ENCODE measurements around the gene KPNA6.

KPNA6 gene

DNA sequence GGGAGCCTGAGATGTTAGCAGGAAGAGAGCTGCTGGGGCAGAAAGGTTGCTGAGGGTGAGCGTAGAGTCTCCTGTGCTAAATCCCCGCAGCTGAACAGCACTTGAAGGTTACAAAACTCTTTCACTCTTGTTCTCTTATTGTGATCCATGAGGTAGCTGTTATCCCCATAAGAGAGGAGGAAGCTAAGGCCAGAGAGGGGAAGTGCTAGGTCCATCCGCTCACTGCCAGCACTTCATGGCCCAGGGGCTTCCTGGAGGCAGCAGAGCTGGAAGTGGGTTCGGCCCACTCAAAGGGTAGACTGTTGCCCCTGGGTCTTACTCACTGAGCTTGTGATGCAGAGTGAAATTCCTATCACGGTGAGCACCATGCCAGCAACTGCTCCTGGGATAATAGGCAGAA, 108.7 kb downstream of the KPNA6 start:
- no peak for DNase-seq (ENCODE audit: low read depth in 2 of 2)

DNA sequence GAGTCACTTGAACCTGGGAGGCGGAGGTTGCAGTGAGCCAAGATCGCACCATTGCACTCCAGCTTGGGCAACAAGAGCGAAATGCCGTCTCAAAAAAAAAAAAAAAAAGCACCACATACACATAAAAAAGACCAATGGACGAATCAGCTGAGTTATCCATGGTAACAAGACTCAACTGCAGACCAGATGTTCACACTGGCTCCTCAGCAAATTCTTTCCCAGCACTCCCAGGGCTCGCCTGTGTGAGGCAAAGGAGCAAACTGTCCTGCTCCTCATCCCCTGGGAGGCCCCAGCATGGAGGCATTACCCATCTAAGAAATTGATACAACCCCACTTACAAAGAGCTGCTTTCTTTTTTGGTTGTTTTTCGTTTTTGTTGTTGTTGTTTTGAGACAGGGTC, 111.2 kb downstream of the KPNA6 start:
- DNase-seq (ENCODE audit: low read depth in 2 of 2): no peak

DNA sequence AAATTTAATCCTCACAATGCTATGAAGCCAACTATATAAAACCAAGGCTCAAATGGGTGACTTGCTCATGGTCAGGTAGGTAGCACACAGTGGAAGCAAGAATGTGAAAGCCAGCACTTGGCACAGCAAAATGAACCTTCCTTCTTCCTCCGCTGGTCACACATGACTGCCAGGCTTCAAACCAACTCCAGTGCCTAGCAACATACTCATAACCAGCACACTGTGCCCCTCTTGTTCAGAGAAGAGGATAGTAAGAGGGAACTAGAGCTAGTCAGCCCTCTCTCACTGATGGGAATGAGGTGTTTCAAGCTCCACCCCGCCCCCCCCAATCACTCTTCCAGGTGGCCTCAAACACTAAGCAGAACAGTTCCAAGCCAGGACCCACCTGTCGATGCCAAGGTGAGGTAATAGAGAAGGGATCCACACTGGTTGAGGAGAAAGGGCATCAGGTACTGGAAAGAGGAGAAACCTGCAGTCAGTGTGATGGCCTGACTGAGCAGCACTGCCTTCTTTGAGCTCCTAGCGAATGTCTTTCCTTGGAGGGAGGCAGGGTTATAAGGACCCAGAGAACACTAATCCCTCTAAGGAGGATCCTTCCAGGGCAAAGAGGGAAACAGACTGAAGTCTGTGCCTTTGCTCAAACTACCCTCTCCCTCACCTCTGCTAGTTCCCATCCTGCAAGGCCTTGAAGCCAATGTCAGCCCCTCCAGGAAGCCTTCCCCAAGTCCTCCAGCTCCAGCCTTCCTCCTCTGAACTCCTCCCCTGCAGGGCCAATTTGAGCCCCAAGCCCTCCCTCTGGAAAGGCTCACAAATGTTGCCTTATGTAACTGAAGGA, 113.1 kb downstream of the KPNA6 start:
- DNase-seq (ENCODE audit: low read depth in 2 of 2): no peak

DNA sequence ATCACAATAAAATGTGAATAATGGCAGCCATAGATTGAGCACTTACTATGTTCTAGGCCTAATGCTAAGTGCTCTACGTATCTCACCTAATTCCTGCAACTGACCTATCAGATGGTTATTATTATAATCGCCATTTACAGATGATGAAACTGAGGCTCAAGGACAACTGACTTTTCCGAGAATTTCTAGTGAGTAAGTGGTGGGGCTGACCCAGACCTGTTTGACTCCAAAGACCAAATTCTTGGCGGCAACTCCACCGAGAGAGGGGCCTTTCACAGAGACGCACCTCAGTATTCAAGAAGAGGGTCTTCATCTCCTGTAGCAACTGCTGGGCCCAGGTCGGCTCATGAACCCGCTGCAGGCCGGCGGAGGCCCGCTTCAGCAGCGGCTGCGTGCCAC, 113.7 kb downstream of the KPNA6 start:
- DNase-seq (ENCODE audit: low read depth in 2 of 2): no peak

DNA sequence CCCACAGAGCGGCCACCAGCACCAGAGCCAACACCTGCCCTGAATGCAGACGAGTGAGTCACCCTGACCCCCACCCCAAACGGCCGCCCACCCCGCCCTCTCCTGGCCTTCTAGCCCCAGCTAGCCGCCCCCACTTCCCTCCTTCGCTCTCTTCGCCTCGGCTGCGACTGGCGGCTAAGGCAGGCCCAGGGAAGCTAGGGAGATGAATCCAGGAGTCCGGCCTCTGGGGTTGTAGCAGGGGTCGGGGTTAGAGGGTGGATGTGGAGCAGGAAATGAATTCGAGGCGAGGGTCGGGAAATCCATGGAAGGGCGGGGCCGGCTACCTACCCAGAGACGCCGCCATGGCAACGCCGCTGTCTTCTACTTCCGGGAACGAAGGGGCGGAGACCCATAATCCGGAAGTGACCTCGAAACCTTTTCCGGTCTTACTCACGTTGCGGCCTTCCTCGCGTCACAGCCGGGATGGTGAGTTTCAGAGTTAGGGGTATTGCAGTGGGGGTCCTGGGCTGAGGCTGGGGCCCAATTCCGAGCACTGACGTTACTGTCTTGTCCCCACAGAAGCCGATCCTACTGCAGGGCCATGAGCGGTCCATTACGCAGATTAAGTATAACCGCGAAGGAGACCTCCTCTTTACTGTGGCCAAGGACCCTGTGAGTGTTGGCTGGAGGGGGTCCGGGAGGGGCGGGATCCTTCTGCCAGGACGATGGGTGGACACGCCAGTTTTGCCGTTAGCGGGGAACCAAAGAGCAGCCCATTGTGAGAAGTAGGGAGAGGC, 114.3 kb downstream of the KPNA6 start, which contains the start of the genes EIF3I and TMEM234:
Gene EIF3I (plus strand): TSS at position 428 of the 776 bp plus-strand sequence. CDS start 35 bp downstream, at position 463.
Gene TMEM234 (minus strand): TSS at position 374 of the 776 bp plus-strand sequence. CDS start 31 bp downstream, at position 343.
- peak; percentile 89 to 90 for DNase-seq (ENCODE audit: low read depth in 2 of 2)

DNA sequence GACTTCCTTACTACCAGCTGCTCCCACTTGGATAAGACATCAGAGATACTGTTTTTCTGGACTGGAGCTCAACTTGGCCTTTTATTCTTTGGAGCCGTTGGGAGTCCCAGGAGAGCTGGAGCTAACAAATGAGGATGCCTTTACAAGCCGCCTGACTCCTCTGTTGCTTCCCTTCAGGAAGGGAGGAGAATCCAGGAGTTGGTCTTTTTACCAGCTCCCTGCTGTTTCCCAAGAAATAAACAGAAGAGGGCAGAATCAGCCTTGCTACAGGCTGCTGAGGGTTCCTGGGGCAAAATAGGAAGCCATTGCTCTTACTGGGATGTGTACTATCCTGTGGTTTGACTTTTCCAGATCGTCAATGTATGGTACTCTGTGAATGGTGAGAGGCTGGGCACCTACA, 115.8 kb downstream of the KPNA6 start:
- no peak for DNase-seq (ENCODE audit: low read depth in 2 of 2)

DNA sequence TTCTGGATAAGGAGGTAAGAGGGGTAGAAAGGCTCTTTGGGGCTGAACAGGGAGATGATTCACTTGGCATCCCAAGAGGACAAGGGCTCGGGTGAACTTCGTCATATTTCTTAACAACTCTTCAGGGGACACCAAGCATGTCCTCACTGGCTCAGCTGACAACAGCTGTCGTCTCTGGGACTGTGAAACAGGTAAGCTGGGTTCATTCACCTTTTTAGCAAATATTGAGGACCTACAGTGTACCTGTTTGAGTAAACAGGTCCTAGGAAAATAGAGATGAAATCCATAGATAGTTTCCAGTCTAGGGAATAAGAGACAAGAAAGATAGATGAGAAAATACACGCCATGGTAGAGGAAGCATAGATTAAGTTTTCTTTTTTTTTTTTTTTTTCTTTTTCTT, 116.4 kb downstream of the KPNA6 start:
- DNase-seq (ENCODE audit: low read depth in 2 of 2): no peak
